Karpas-422 (cell line): Measurements from ENCODE around the gene ITM2C. TPM values are rescaled to one million over a fixed set of nuclear protein-coding genes. Genes with fewer than 3 reads are reported as not detected.

Experiments used
- DNase-seq: peaks from one replicate; pipeline ENCODE4 v3.0.0-alpha.2; 2015
- H2AFZ ChIP-seq: fragments of 200-600 bp; sonication (generic); 2 replicates; pipeline ENCODE4 v1.6.1; 2014; ENCODE audit warnings: antibody characterized with exemption, low read length, mixed read lengths
- H3K27ac ChIP-seq: fragments of 200-600 bp; sonication (generic); 2 replicates; pipeline ENCODE4 v1.5.1; 2014; ENCODE audit warnings: mild to moderate bottlenecking, low read length, moderate library complexity
- H3K27me3 ChIP-seq: fragments of 200-600 bp; sonication (generic); 2 replicates; pipeline ENCODE4 v1.6.1; 2014; ENCODE audit warnings: low read length, mixed read lengths
- H3K36me3 ChIP-seq: fragments of 200-600 bp; sonication (generic); 2 replicates; pipeline ENCODE4 v1.6.1; 2014; ENCODE audit warnings: low read length, mixed read lengths; ENCODE audit not compliant: insufficient read depth
- H3K4me1 ChIP-seq: fragments of 200-600 bp; sonication (generic); 2 replicates; pipeline ENCODE4 v1.6.1; 2014; ENCODE audit warnings: mild to moderate bottlenecking, low read length, mixed read lengths
- H3K4me2 ChIP-seq: fragments of 200-600 bp; sonication (generic); 2 replicates; pipeline ENCODE4 v1.6.1; 2014; ENCODE audit warnings: low read length, low read depth, mild to moderate bottlenecking; ENCODE audit not compliant: poor library complexity, severe bottlenecking
- H3K4me3 ChIP-seq: fragments of 200-600 bp; sonication (generic); 2 replicates; pipeline ENCODE4 v1.5.1; 2014; ENCODE audit warnings: mild to moderate bottlenecking, antibody characterized with exemption, low read length, mixed read lengths
- H3K79me2 ChIP-seq: fragments of 200-600 bp; sonication (generic); 2 replicates; pipeline ENCODE4 v1.6.1; 2014; ENCODE audit warnings: mild to moderate bottlenecking, low read length, mixed read lengths
- H3K9ac ChIP-seq: fragments of 200-600 bp; sonication (generic); 2 replicates; pipeline ENCODE4 v1.6.0; 2014; ENCODE audit warnings: low read length
- H3K9me2 ChIP-seq: fragments of 200-600 bp; sonication (generic), shearing (Covaris generic); replicated peaks from 2 replicates; pipeline ENCODE4 v1.6.0; 2014; ENCODE audit warnings: mild to moderate bottlenecking, low read length, moderate library complexity; ENCODE audit not compliant: insufficient read depth
- H3K9me3 ChIP-seq: fragments of 300-700, 200-600 bp; sonication (generic); 2 replicates; pipeline ENCODE4 v1.6.1; 2014; ENCODE audit warnings: low read length, mixed read lengths
- H4K20me1 ChIP-seq: fragments of 200-600 bp; sonication (generic); 2 replicates; pipeline ENCODE4 v1.6.1; 2014; ENCODE audit warnings: mild to moderate bottlenecking, antibody characterized with exemption, low read length, low read depth; ENCODE audit not compliant: insufficient read depth
- total RNA-seq: library from RNA; depleted of rRNA; stranded (reverse); fragments of >200 nt; shearing (Covaris generic); gene quantifications from 2 replicates; pipeline ENCODE4 v1.2.3, GENCODE V29; 2014; ENCODE audit warnings: low replicate concordance

The ITM2C gene
- total RNA-seq, 1 experiment from 2014 or later = 0.19 TPM

DNA sequence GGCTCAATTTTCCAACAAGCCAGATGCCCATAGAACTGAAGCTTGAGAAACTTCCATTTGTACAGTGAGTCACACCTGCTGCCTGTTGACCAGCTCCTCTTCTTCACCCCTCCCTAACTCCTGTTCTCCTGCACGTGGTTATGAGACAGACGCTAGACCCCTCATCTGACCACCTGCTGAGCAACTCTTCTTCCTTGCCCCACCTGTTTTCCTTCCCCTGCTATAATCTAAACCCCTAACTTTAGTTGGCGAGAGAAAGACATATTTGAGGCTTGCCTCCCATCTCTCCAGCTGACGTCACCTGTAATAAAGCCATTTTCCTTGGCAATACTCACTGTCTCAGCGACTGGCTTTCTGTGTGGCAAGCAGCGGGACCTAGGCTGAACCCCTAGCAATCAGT is 22.3 kb upstream of the ITM2C start:
- Histone ChIP-seq H3K79me2 (no peaks in the 10 kb centered on the region), H3K36me3 (no peaks in the 10 kb centered on the region; the same call in 1 of the 2 replicates), H3K4me2 (no peak overlapping the region), H3K27ac (no peak overlapping the region), H3K4me1 (no peaks in the 10 kb centered on the region), H2AFZ (no peak overlapping the region), H3K27me3 (no peaks in the 10 kb centered on the region), H4K20me1 (no peaks in the 10 kb centered on the region), H3K9me3 (no peaks in the 10 kb centered on the region), H3K9me2 (no peaks in the 10 kb centered on the region), H3K4me3 (no peak overlapping the region), H3K9ac (no peak overlapping the region)
- DNase-seq = no peak

DNA sequence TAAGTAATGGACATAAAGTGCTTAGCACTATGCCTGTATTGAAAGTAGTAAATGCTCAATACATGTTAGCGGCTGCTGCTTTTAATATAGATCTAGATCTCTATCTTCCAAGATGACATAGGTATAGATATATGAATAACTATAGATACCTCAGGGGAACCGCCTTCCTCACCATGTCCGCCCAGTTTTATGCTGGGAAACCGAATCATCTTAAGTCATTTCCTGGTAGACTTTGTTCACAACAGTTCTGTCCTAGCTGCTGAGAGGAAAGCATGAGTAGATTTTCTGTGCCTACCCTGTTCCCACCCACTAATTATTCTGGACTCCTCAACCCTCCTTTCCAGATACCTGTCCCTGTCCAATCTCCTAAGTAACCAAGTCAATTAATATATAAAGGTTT is 21.6 kb upstream of the ITM2C start:
- H4K20me1 ChIP-seq = no peaks in the 10 kb centered on the region
- no peaks in the 10 kb centered on the region for H3K9me2 ChIP-seq
- no peak overlapping the region for H3K4me2 ChIP-seq
- no peak overlapping the region for H3K4me3 ChIP-seq
- H3K4me1 ChIP-seq = peaks cover 2% of the 10 kb centered on the region
- no peak overlapping the region for H3K9ac ChIP-seq
- H3K27me3 ChIP-seq = no peaks in the 10 kb centered on the region
- no peak for DNase-seq
- H3K79me2 ChIP-seq = no peaks in the 10 kb centered on the region
- H3K9me3 ChIP-seq = no peaks in the 10 kb centered on the region
- no peak overlapping the region for H3K27ac ChIP-seq
- no peak overlapping the region for H2AFZ ChIP-seq
- no peaks in the 10 kb centered on the region; the same call in 1 of the 2 replicates for H3K36me3 ChIP-seq

DNA sequence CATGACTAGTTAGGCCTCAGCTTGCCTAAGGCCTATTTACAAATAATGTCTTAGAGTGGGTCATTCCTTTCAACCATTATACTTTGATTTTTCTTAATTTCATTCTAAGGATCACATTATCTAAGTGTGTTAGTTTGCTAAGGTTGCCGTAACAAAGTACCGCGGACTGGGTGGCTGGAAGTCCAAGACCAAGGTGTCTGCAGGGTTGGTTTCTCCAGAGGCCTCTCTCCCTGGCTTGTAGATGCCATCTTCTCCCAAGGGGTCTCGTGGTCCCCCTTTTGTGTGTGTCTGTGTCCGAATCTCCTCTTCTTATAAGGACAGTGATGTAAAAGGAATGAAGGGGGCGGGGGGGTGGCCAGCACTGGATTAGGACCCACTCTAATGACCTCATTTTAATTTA is 18.4 kb upstream of the ITM2C start:
- Histone ChIP-seq H3K4me3 (no peak overlapping the region), H2AFZ (no peak overlapping the region), H3K9me2 (no peaks in the 10 kb centered on the region), H3K4me2 (no peak overlapping the region), H3K79me2 (no peaks in the 10 kb centered on the region), H3K36me3 (no peaks in the 10 kb centered on the region), H3K27ac (no peak overlapping the region), H3K27me3 (no peaks in the 10 kb centered on the region), H3K9me3 (no peaks in the 10 kb centered on the region), H3K4me1 (peaks cover 5% of the 10 kb centered on the region), H3K9ac (no peak overlapping the region), H4K20me1 (no peaks in the 10 kb centered on the region)
- no peak for DNase-seq

DNA sequence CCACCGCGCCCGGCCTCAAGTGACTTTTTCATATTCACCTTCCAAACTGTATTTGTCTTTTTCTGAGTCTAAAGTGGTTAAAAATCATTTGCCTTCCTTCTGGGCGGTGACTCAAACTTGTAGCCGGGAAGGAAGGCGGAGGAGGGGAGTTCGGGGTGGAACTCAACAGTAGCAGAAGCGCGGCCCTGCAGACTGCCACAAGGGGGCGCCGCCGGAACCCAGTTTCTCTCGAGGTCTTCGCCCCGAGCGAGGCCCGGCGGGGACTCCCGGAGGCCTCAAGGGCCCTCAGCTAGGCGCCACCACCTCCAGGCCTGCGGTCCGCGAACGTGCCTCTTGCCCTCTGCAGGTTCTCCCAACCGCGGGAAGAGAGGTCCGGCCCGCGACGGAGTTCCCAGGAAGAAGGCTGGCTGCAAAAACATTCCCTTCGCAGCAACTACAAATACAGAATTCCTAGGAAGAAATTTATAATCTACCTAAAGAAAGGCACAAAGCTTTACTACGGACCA is 16.8 kb upstream of the ITM2C start:
- peaks cover 5% of the 10 kb centered on the region for H3K4me1 ChIP-seq
- no peak overlapping the region for H3K27ac ChIP-seq
- DNase-seq = peak; percentile 94
- no peaks in the 10 kb centered on the region for H4K20me1 ChIP-seq
- no peak overlapping the region for H2AFZ ChIP-seq
- H3K9me3 ChIP-seq = no peaks in the 10 kb centered on the region
- H3K27me3 ChIP-seq = no peaks in the 10 kb centered on the region
- no peak overlapping the region for H3K9ac ChIP-seq
- no peaks in the 10 kb centered on the region for H3K79me2 ChIP-seq
- H3K4me3 ChIP-seq = no peak overlapping the region
- H3K9me2 ChIP-seq = no peaks in the 10 kb centered on the region
- no peaks in the 10 kb centered on the region for H3K36me3 ChIP-seq
- H3K4me2 ChIP-seq = no peak overlapping the region

DNA sequence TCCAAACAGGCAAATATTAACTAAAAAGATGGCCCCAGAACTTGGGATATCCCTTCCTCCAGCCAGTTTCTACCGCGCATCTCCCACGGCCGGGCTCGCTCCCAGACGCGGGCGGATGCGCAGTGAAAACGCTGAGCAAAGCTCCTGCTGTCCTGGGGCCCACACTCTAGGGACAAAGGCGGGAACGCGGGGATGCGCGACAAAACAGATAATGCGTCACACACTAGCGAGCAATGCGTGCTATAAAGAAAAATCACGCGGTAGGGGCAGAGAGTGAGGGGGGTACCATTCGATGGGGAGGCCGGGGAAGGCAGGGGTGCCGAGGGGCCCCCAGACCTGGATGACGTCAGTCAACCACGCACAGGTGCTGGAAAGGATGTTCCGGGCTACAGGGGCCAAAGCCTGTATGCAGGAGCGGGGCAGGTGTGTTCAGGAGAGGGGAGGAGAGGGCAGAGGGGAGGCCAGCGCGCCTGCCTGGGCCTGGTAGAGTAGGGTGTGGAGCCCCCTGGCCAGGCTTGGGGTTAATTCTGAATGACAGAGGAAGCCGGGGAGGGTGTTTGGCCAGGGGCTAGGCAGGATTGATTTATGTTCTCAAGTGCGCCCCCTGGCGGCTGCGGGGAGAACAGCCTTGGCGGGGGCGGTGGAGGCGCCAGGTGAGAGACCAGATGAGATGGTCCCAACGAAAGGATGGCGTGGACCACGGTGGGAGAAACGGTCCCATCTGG is 14.9 kb upstream of the ITM2C start:
- no peaks in the 10 kb centered on the region for H3K9me3 ChIP-seq
- H3K4me2 ChIP-seq = no peak overlapping the region
- DNase-seq = peak; percentile 90
- H3K9me2 ChIP-seq = no peaks in the 10 kb centered on the region
- no peak overlapping the region for H3K4me3 ChIP-seq
- H4K20me1 ChIP-seq = no peaks in the 10 kb centered on the region
- H3K4me1 ChIP-seq = peaks cover 5% of the 10 kb centered on the region
- no peaks in the 10 kb centered on the region for H3K27me3 ChIP-seq
- H3K27ac ChIP-seq = no peak overlapping the region
- no peaks in the 10 kb centered on the region for H3K79me2 ChIP-seq
- no peak overlapping the region for H2AFZ ChIP-seq
- H3K9ac ChIP-seq = no peak overlapping the region
- H3K36me3 ChIP-seq = no peaks in the 10 kb centered on the region

DNA sequence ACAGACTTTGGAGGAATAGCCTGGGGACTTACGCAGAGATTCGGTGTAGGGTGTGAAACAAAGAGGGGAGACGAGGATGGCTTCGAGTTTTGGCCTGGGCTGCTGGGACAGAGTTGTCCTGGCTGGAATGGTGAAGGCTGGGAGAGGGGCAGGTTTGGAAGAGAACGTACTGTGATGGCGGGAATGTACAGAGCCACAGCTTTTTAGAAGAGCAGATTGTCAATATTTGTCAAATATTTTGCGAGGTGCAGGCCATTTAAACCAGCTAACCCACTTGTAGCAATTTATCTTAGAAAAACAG is 14.4 kb upstream of the ITM2C start:
- Histone ChIP-seq H2AFZ (no peak overlapping the region), H3K9me3 (no peaks in the 10 kb centered on the region), H3K4me1 (peaks cover 5% of the 10 kb centered on the region), H3K4me2 (no peak overlapping the region), H3K9ac (no peak overlapping the region), H3K36me3 (no peaks in the 10 kb centered on the region), H3K27ac (no peak overlapping the region), H3K4me3 (no peak overlapping the region), H3K79me2 (no peaks in the 10 kb centered on the region), H3K27me3 (no peaks in the 10 kb centered on the region), H3K9me2 (no peaks in the 10 kb centered on the region), H4K20me1 (no peaks in the 10 kb centered on the region)
- DNase-seq = no peak

DNA sequence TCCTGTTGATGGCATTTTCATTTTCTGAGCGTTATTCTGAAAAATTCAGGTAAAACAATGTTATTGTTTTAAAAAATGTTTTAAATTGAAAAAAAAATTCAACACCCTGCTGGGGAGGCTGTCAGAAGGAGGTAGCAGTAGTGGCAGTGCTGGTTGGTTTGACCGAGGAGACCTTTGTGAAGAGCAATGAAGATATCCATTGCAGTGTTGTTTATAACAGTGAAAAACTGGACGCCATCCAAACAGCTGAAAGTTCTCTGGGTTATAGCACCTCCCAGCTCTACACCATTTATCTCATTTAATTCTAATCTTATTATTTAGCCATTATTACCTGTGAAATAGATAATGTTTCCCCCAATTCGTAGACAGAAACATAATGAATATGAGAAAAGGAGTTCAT is 12.6 kb upstream of the ITM2C start:
- no peak overlapping the region for H3K4me2 ChIP-seq
- no peak overlapping the region for H2AFZ ChIP-seq
- no peaks in the 10 kb centered on the region for H3K36me3 ChIP-seq
- no peaks in the 10 kb centered on the region for H3K9me2 ChIP-seq
- no peak overlapping the region for H3K4me3 ChIP-seq
- DNase-seq = no peak
- H3K4me1 ChIP-seq = peaks cover 5% of the 10 kb centered on the region
- no peaks in the 10 kb centered on the region for H4K20me1 ChIP-seq
- no peaks in the 10 kb centered on the region for H3K79me2 ChIP-seq
- H3K9ac ChIP-seq = no peak overlapping the region
- no peak overlapping the region for H3K27ac ChIP-seq
- H3K27me3 ChIP-seq = no peaks in the 10 kb centered on the region
- no peaks in the 10 kb centered on the region for H3K9me3 ChIP-seq

DNA sequence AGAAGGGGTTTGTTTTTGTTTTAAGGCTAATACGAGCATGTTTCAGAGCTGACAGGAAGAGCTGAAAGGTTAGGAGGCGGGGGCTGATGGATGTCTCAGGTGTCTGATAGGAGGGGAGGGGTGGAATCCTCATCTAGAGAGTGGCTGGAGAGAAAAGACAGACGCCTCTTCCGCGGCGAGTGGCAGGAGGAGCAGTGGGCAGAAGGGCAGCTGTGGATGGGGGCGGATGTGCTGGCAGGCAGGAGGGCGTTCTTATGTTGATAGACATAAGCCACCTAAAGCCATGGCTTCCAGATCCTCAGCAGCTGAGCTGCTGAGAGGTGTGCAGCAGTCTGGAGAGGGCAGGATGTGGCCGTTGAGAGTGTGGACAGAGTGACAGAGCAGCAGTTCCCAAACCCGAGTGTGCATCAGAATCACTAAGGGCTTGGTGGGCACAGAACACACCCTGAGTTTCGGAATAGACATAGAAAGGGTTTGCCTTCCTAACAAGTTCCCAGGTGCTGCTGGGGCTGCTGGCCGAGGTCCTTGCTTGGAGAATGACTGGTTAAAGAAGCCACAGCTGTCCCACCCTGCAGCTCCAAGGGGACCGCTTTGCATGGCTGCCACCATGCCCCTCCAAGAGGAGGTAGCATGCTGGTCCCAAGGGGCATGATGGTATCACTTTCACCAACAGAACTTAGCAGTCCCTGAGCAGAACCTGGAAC is 3.0 kb upstream of the ITM2C start:
- H3K79me2 ChIP-seq = no peaks in the 10 kb centered on the region
- H3K9ac ChIP-seq = peak overlapping the region; percentile 17
- H3K27ac ChIP-seq = no peak overlapping the region
- no peaks in the 10 kb centered on the region for H3K9me2 ChIP-seq
- H2AFZ ChIP-seq = peak overlapping the region; percentile 34
- H3K4me3 ChIP-seq = peak overlapping the region; percentile 30; the same call in 1 of the 2 replicates
- H4K20me1 ChIP-seq = no peaks in the 10 kb centered on the region
- H3K36me3 ChIP-seq = no peaks in the 10 kb centered on the region
- no peaks in the 10 kb centered on the region for H3K9me3 ChIP-seq
- peak overlapping the region; percentile 56 for H3K4me2 ChIP-seq
- H3K4me1 ChIP-seq = peaks cover 18% of the 10 kb centered on the region
- H3K27me3 ChIP-seq = no peaks in the 10 kb centered on the region
- DNase-seq = no peak
